K562 (cell line): ENCODE data around the gene PMIS2. TPM values are rescaled to one million over a fixed set of nuclear protein-coding genes. Genes with fewer than 3 reads are reported as not detected.

Source experiments
- CBX8 ChIP-seq: fragments of 200-600 bp; sonication (generic); IDR thresholded peaks from 2 replicates; pipeline ENCODE4 v1.6.1; 2012; ENCODE audit warnings: borderline replicate concordance, mixed run types, low read depth, mild to moderate bottlenecking, moderate library complexity, mixed read lengths, low read length, control low read depth, inconsistent platforms; ENCODE audit not compliant: poor library complexity, severe bottlenecking; ENCODE audit errors: extremely low read depth
- GABPA ChIP-seq: fragments of 200-800 bp; sonication (Bioruptor generic); conservative IDR thresholded peaks from 2 replicates; pipeline ENCODE4 v1.6.1; 2016; ENCODE audit warnings: low read depth, missing genetic modification characterization, missing compliant biosample characterization
- HOXB6 ChIP-seq: fragments of 250-450 bp; sonication (Bioruptor Pico); IDR thresholded peaks from 2 replicates; pipeline ENCODE4 v1.5.1; 2022; ENCODE audit warnings: mild to moderate bottlenecking, borderline replicate concordance
- MTA3 ChIP-seq: fragments of 450-650 bp; formaldehyde crosslinking; IDR thresholded peaks from 2 replicates; pipeline ENCODE4 v1.6.1; 2017; ENCODE audit warnings: mild to moderate bottlenecking, borderline replicate concordance
- MYC ChIP-seq, 2 experiments: fragments of 250-450 bp in 1 of 2; sonication (Bioruptor Pico) in 1 of 2; IDR thresholded peaks; 2 replicates each; pipeline versions ENCODE4 v1.5.1 to v1.6.1; 2012 to 2021; ENCODE audit warnings: low read depth in 2 of 2, borderline replicate concordance in 1 of 2, improper control_type of control experiment in 1 of 2, low read length in 1 of 2, mild to moderate bottlenecking in 1 of 2, moderate library complexity in 1 of 2
- PYGO2 ChIP-seq: fragments of 450-650 bp; IDR thresholded peaks from 2 replicates; pipeline ENCODE4 v1.6.1; 2016; ENCODE audit warnings: mild to moderate bottlenecking, missing genetic modification characterization, moderate library complexity, missing compliant biosample characterization
- RAD51 ChIP-seq: fragments of 450-650 bp; IDR thresholded peaks from 2 replicates; pipeline ENCODE4 v1.7.1; 2016; ENCODE audit warnings: low read depth, mild to moderate bottlenecking, borderline replicate concordance
- SETDB1 ChIP-seq: IDR thresholded peaks from one replicate; pipeline ENCODE4 v1.6.1; 2012; ENCODE audit warnings: low read length, control low read depth, inconsistent platforms
- TFE3 ChIP-seq: fragments of 450-650 bp; formaldehyde crosslinking; IDR thresholded peaks from 2 replicates; pipeline ENCODE4 v1.4.0; 2020; ENCODE audit warnings: mild to moderate bottlenecking, mixed read lengths
- U2AF1 ChIP-seq: fragments of 200-400 bp; formaldehyde crosslinking; optimal IDR thresholded peaks from 2 replicates; pipeline ENCODE3; 2017; ENCODE audit warnings: mild to moderate bottlenecking, low read depth, low read length, moderate library complexity
- ZC3H8 ChIP-seq: fragments of 450-650 bp; IDR thresholded peaks from 2 replicates; pipeline ENCODE4 v1.6.1; 2017
- ZNF398 ChIP-seq: fragments of 250-450 bp; sonication (Bioruptor Pico); IDR thresholded peaks from 2 replicates; pipeline ENCODE4 v1.8.0; 2021; ENCODE audit warnings: moderate library complexity, mild to moderate bottlenecking, inconsistent platforms
- ZNF512 ChIP-seq: IDR thresholded peaks from 2 replicates; pipeline ENCODE4 v1.6.1; 2016; ENCODE audit warnings: missing genetic modification characterization, missing compliant biosample characterization
- ZNF609 ChIP-seq: sonication (generic); formaldehyde crosslinking; IDR thresholded peaks from 2 replicates; pipeline ENCODE4 v1.8.1; 2023; ENCODE audit warnings: missing genetic modification reagents, mild to moderate bottlenecking, borderline replicate concordance
- polyA plus RNA-seq, 8 experiments: library from polyadenylated mRNA; depleted of rRNA in 4 of 8; stranded (reverse) in 5 of 8; unstranded in 3 of 8; fragments of >200 nt; fragmentation: Nextera tagmentation in 2 of 8; fragmentation: Illumina TruSeq in 1 of 8; extraction: Ambion mirVana in 2 of 8; extraction: Trizol in 1 of 8; gene quantifications; 2 replicates each; pipeline versions ENCODE4 v1.2.1 to v1.2.3, GENCODE V29; 2011 to 2014; ENCODE audit warnings: inconsistent platforms in 1 of 8, missing spikeins in 1 of 8
- total RNA-seq, 7 experiments: library from RNA; depleted of rRNA in 6 of 7; stranded (reverse); fragments of >200 nt in 6 of 7; fragmentation: Illumina TruSeq in 2 of 7; extraction: Trizol in 2 of 7; gene quantifications; 2 replicates each; pipeline versions ENCODE4 v1.2.1 to v1.2.3, GENCODE V29; 2011 to 2021; ENCODE audit warnings: low replicate concordance in 1 of 7

PMIS2 gene
- total and polyA plus RNA-seq, 9 of the 15 experiments (the other 6 are each of a cell fraction or from before 2014, with no cell fraction given) = not detected

- no peak for TF ChIP-seq ZNF609 (CRISPR knock-in tag)
- no peak for TF ChIP-seq CBX8
- TF ChIP-seq MYC (IDR thresholded peaks at IDR 0.05; ENCODE audit: low read depth, low read length) = peak; percentile 50; the same call in 1 of the 2 replicates
- TF ChIP-seq MYC (CRISPR knock-in tag; IDR thresholded peaks at IDR 0.05; ENCODE audit: borderline replicate concordance, low read depth) = 0 out of 2 replicates have a peak, but pooled peaks have one; percentile 36
- 0 out of 2 replicates have a peak, but pooled peaks have one; percentile 58 for TF ChIP-seq HOXB6 (CRISPR knock-in tag)
- no peak for TF ChIP-seq RAD51
- TF ChIP-seq ZC3H8 = no peak
- TF ChIP-seq SETDB1 = no peak
- TF ChIP-seq PYGO2 (tag) = no peak
- peak; percentile 88; the same call in 1 of the 2 replicates for TF ChIP-seq MTA3
- no peak for TF ChIP-seq U2AF1
- TF ChIP-seq ZNF398 (CRISPR knock-in tag) = no peak
- no peak for TF ChIP-seq ZNF512 (tag)
- TF ChIP-seq GABPA (tag) = peak; percentile 78
- TF ChIP-seq TFE3 (CRISPR knock-in tag) = no peak
Observed at GRCh38 chr19:35628565-35629331, 42.8 kb downstream of the PMIS2 start, which contains the start of gene RBM42 (continued).
